K562 (cell line): ENCODE measurements around the gene GPR162. TPM values are rescaled to one million over a fixed set of nuclear protein-coding genes. Genes with fewer than 3 reads are reported as not detected.

Source experiments
- ATAC-seq: fragments of 200-7000 bp; cut with Tn5 transposase; 3 replicates; pipeline ENCODE4 v1.9.1; 2020; ENCODE audit warnings: moderate library complexity
- BruUV-seq: library from RNA; stranded (reverse); fragments of 400-500 nt; replicated peaks from 2 replicates; lab custom pipeline; 2021; lab: Mats Ljungman, UMichigan
- CTCF ChIA-PET: fragments of 300-600 bp; formaldehyde crosslinking; extraction: SDS; loops from one replicate; lab custom pipeline; 2021; ENCODE audit warnings: low intra/inter-chr PET ratio; lab: Yijun Ruan, JAX
- POLR2A ChIA-PET: fragments of 300-600, 350-650 bp; sonication (Branson Sonifier 250); formaldehyde crosslinking; extraction: SDS; loops from one replicate; lab custom pipeline; 2021; ENCODE audit warnings: antibody characterized with exemption, inconsistent platforms; lab: Yijun Ruan, JAX
- DNase-seq, 4 experiments: peaks; one replicate each; pipeline versions ENCODE4 v3.0.0 to v3.0.0-alpha.2; 2011 to 2018; ENCODE audit warnings: low spot score in 3 of 4, mixed read lengths in 3 of 4; ENCODE audit errors: extremely low read depth in 1 of 4
- FAIRE-seq: peaks from 2 replicates; lab custom pipeline; 2011; peaks lifted over from hg19 to GRCh38; lab: Jason Lieb, UNC
- H2AFZ ChIP-seq: 2 replicates; pipeline ENCODE4 v1.6.0; 2011; ENCODE audit warnings: low read depth, low read length, control low read depth, inconsistent platforms
- H3K27ac ChIP-seq: fragments of 200-600 bp; 3 replicates; pipeline ENCODE4 v1.8.0; 2011; ENCODE audit warnings: low read depth, mild to moderate bottlenecking, control low read depth, inconsistent platforms, low read length, moderate library complexity, mixed read lengths; ENCODE audit errors: extremely low read depth
- H3K27me3 ChIP-seq, 2 experiments: fragments of 300-600 bp in 1 of 2; 2 replicates in 1 of 2; 3 replicates in 1 of 2; pipeline versions ENCODE4 v1.6.0 to v1.8.0; 2011; ENCODE audit warnings: inconsistent platforms in 2 of 2, low read length in 2 of 2, mild to moderate bottlenecking in 1 of 2, mixed read lengths in 1 of 2, moderate library complexity in 1 of 2; ENCODE audit not compliant: control insufficient read depth in 2 of 2, insufficient read depth in 2 of 2
- H3K36me3 ChIP-seq: fragments of 300-600 bp; 3 replicates; pipeline ENCODE4 v1.8.0; 2011; ENCODE audit warnings: mild to moderate bottlenecking, low read length, inconsistent platforms; ENCODE audit not compliant: control insufficient read depth, insufficient read depth
- H3K4me1 ChIP-seq, 2 experiments: fragments of 200-600 bp in 1 of 2; replicated peaks in 1 of 2; 2 replicates in 1 of 2; 3 replicates in 1 of 2; pipeline versions ENCODE4 v1.5.1 to v1.8.0; 2011; ENCODE audit warnings: inconsistent platforms in 2 of 2, low read length in 2 of 2, mild to moderate bottlenecking in 1 of 2, mixed read lengths in 1 of 2, moderate library complexity in 1 of 2; ENCODE audit not compliant: control insufficient read depth in 2 of 2, insufficient read depth in 2 of 2
- H3K4me2 ChIP-seq: 2 replicates; pipeline ENCODE4 v1.6.1; 2011; ENCODE audit warnings: low read length, control low read depth, inconsistent platforms, mixed read lengths; ENCODE audit not compliant: insufficient read depth
- H3K4me3 ChIP-seq: fragments of 200-600 bp; sonication (generic), shearing (Covaris generic); 2 replicates; pipeline ENCODE4 v1.5.1; 2016; ENCODE audit warnings: control low read depth, inconsistent platforms
- H3K79me2 ChIP-seq: fragments of 200-600 bp; 3 replicates; pipeline ENCODE4 v1.8.0; 2011; ENCODE audit warnings: low read length, inconsistent platforms; ENCODE audit not compliant: control insufficient read depth, insufficient read depth
- H3K9ac ChIP-seq, 2 experiments: 2 replicates each; pipeline versions ENCODE4 v1.6.0 to v1.6.1; 2011; ENCODE audit warnings: low read depth in 2 of 2, low read length in 2 of 2, control low read depth in 1 of 2, inconsistent platforms in 1 of 2, mild to moderate bottlenecking in 1 of 2, mixed read lengths in 1 of 2; ENCODE audit not compliant: insufficient read depth in 1 of 2
- H3K9me1 ChIP-seq: one replicate; pipeline ENCODE4 v1.6.0; 2011; ENCODE audit warnings: inconsistent platforms, mild to moderate bottlenecking, low read length, moderate library complexity; ENCODE audit not compliant: control insufficient read depth, insufficient read depth
- H3K9me3 ChIP-seq: replicated peaks from 2 replicates; pipeline ENCODE4 v1.5.1; 2011; ENCODE audit warnings: low read depth, low read length, inconsistent platforms; ENCODE audit not compliant: control insufficient read depth, insufficient read depth
- H4K20me1 ChIP-seq: replicated peaks from 2 replicates; pipeline ENCODE4 v1.6.1; 2011; ENCODE audit warnings: low read length, inconsistent platforms, mixed read lengths; ENCODE audit not compliant: control insufficient read depth, insufficient read depth
- ATF1 ChIP-seq, 2 experiments: fragments of 450-650 bp in 1 of 2; IDR thresholded peaks; 2 replicates each; pipeline ENCODE4 v1.6.1; 2016; ENCODE audit warnings: missing compliant biosample characterization in 1 of 2, missing genetic modification characterization in 1 of 2
- BCL6 ChIP-seq: fragments of 250-450 bp; sonication (Bioruptor Pico); IDR thresholded peaks from 2 replicates; pipeline ENCODE4 v1.4.0; 2020
- CTCF ChIP-seq, 3 experiments: IDR thresholded peaks in 2 of 3; conservative IDR thresholded peaks in 1 of 3; 2 replicates each; pipeline ENCODE4 v1.5.1; 2011 to 2012; ENCODE audit warnings: low read length in 3 of 3, mild to moderate bottlenecking in 3 of 3, control low read depth in 2 of 3, improper control_type of control experiment in 1 of 3, inconsistent platforms in 1 of 3, low read depth in 1 of 3, mixed read lengths in 1 of 3, moderate library complexity in 1 of 3; ENCODE audit not compliant: insufficient read depth in 2 of 3
- FOXA1 ChIP-seq: fragments of 450-650 bp; IDR thresholded peaks from 2 replicates; pipeline ENCODE4 v1.6.1; 2016; ENCODE audit warnings: mild to moderate bottlenecking, borderline replicate concordance
- HDAC8 ChIP-seq: fragments of 450-650 bp; IDR thresholded peaks from 2 replicates; pipeline ENCODE4 v1.6.1; 2016; ENCODE audit warnings: mild to moderate bottlenecking, missing genetic modification characterization, moderate library complexity, missing compliant biosample characterization
- HES1 ChIP-seq: fragments of 450-650 bp; IDR thresholded peaks from 2 replicates; pipeline ENCODE4 v1.6.1; 2016; ENCODE audit warnings: low read depth, mild to moderate bottlenecking, moderate library complexity
- HMGN3 ChIP-seq: IDR thresholded peaks from 2 replicates; pipeline ENCODE4 v1.6.1; 2011; ENCODE audit warnings: borderline replicate concordance, low read depth, mild to moderate bottlenecking, mixed read lengths, low read length; ENCODE audit not compliant: insufficient read length; ENCODE audit errors: extremely low read depth
- KHSRP ChIP-seq: fragments of 450-650 bp; IDR thresholded peaks from 2 replicates; pipeline ENCODE4 v1.6.1; 2017
- MNT ChIP-seq, 2 experiments: fragments of 450-650 bp; conservative IDR thresholded peaks; 2 replicates each; pipeline ENCODE4 v1.6.1; 2017; ENCODE audit warnings: mild to moderate bottlenecking in 2 of 2, moderate library complexity in 2 of 2
- MXI1 ChIP-seq: IDR thresholded peaks from 2 replicates; pipeline ENCODE4 v1.6.1; 2011; ENCODE audit warnings: low read depth, mild to moderate bottlenecking, improper control_type of control experiment, low read length
- NFRKB ChIP-seq: fragments of 450-650 bp; IDR thresholded peaks from 2 replicates; pipeline ENCODE4 v1.6.1; 2016; ENCODE audit warnings: low read depth
- PTTG1 ChIP-seq: fragments of 450-650 bp; IDR thresholded peaks from 2 replicates; pipeline ENCODE4 v1.6.1; 2016; ENCODE audit warnings: low read depth, mild to moderate bottlenecking, missing genetic modification characterization, missing compliant biosample characterization
- SMAD3 ChIP-seq: fragments of 450-650 bp; formaldehyde crosslinking; conservative IDR thresholded peaks from 2 replicates; pipeline ENCODE4 v1.4.0; 2020; ENCODE audit warnings: mild to moderate bottlenecking
- THRAP3 ChIP-seq: fragments of 450-650 bp; IDR thresholded peaks from 2 replicates; pipeline ENCODE4 v1.6.1; 2016; ENCODE audit warnings: mild to moderate bottlenecking, inconsistent platforms, borderline replicate concordance
- VEZF1 ChIP-seq: fragments of 200-800 bp; sonication (Bioruptor generic); IDR thresholded peaks from 2 replicates; pipeline ENCODE4 v1.6.1; 2017; ENCODE audit warnings: missing genetic modification characterization, missing compliant biosample characterization
- ZC3H4 ChIP-seq: sonication (generic); formaldehyde crosslinking; IDR thresholded peaks from 2 replicates; pipeline ENCODE4 v1.9.0; 2021; ENCODE audit warnings: missing genetic modification reagents, borderline replicate concordance
- ZNF311 ChIP-seq: fragments of 250-450 bp; sonication (Bioruptor Pico); IDR thresholded peaks from 2 replicates; pipeline ENCODE4 v1.4.0; 2020; ENCODE audit warnings: mild to moderate bottlenecking, moderate library complexity
- WGBS: fragments of 100-300 bp; shearing (Covaris generic); methylation state at CpG from one replicate; pipeline ENCODE4 v1.1.6; 2016; ENCODE audit warnings: low coverage, mixed read lengths; ENCODE audit not compliant: insufficient coverage; ENCODE audit errors: missing lambda C conversion rate; 5-methylcytosine and 5-hydroxymethylcytosine counted together
- in situ Hi-C: fragments of 300-500 bp; cut with MboI; formaldehyde crosslinking; loops from 4 replicates; pipeline ENCODE4 v1.15.0; 2018; ENCODE audit warnings: inconsistent platforms, mixed read lengths
- intact Hi-C: fragments of 100-400 bp; cut with micrococcal nuclease; formaldehyde crosslinking; loops from 2 replicates; pipeline ENCODE4 v1.14.2; 2022
- polyA plus RNA-seq, 8 experiments: library from polyadenylated mRNA; depleted of rRNA in 4 of 8; stranded (reverse) in 5 of 8; unstranded in 3 of 8; fragments of >200 nt; fragmentation: Nextera tagmentation in 2 of 8; fragmentation: Illumina TruSeq in 1 of 8; extraction: Ambion mirVana in 2 of 8; extraction: Trizol in 1 of 8; gene quantifications; 2 replicates each; pipeline versions ENCODE4 v1.2.1 to v1.2.3, GENCODE V29; 2011 to 2014; ENCODE audit warnings: inconsistent platforms in 1 of 8, missing spikeins in 1 of 8
- total RNA-seq, 7 experiments: library from RNA; depleted of rRNA in 6 of 7; stranded (reverse); fragments of >200 nt in 6 of 7; fragmentation: Illumina TruSeq in 2 of 7; extraction: Trizol in 2 of 7; gene quantifications; 2 replicates each; pipeline versions ENCODE4 v1.2.1 to v1.2.3, GENCODE V29; 2011 to 2021; ENCODE audit warnings: low replicate concordance in 1 of 7

The GPR162 gene
- total and polyA plus RNA-seq, 9 of the 15 experiments (the other 6 are each of a cell fraction or from before 2014, with no cell fraction given), result 0.65 to 1.8 (median 1.1) TPM; not detected in 2

- 56% methylated on average over 1 of the region's 2 CpGs for WGBS
- CTCF ChIA-PET, result no interaction called here
- no peak for DNase-seq
- TF ChIP-seq HDAC8, result no peak
- no peak for TF ChIP-seq KHSRP
- TF ChIP-seq FOXA1, result no peak
- no peak for TF ChIP-seq CTCF (IDR thresholded peaks at IDR 0.05 in 2 of 3, conservative IDR thresholded peaks at IDR 0.05 in 1 of 3; ENCODE audit: insufficient read depth in 2 of 3, low read depth in 1 of 3, low read length in 3 of 3)
- no peak for TF ChIP-seq ZC3H4 (CRISPR knock-in tag)
- no peak for TF ChIP-seq VEZF1 (CRISPR knock-in tag)
- no peak for TF ChIP-seq ATF1 (CRISPR knock-in tag; IDR thresholded peaks at IDR 0.05)
- TF ChIP-seq ATF1 (tag; IDR thresholded peaks at IDR 0.05), result no peak
- no peak for TF ChIP-seq NFRKB
- TF ChIP-seq THRAP3, result no peak
- TF ChIP-seq PTTG1, result no peak
- no peak for TF ChIP-seq SMAD3
- TF ChIP-seq ZNF311, result no peak
- TF ChIP-seq MXI1, result no peak
- TF ChIP-seq HES1, result no peak
- no peak for TF ChIP-seq MNT (conservative IDR thresholded peaks at IDR 0.05)
- no peak for TF ChIP-seq BCL6
- TF ChIP-seq HMGN3, result no peak
These were observed 37.2 kb downstream of the GPR162 start for GRCh38 chr12:6858799-6859198.

More at GRCh38 chr12:6858799-6859198, 37.2 kb downstream of the GPR162 start:
- peaks cover 4 to 5% of the 10 kb centered on the region in 2 experiments; a peak in 3 of 5 replicates for H3K4me1 ChIP-seq
- no TSS peak for BruUV-seq
- no peaks in the 10 kb centered on the region for H4K20me1 ChIP-seq
- H3K9ac ChIP-seq, result no peak overlapping the region
- in situ Hi-C loops, result no loop called here
- no peak for ATAC-seq
- POLR2A ChIA-PET, result interaction anchor here (0.9 kb wide), 1 partner anchor 10 kb away, joined by 5 read pairs; no protein-coding TSS in a partner anchor
- no peaks in the 10 kb centered on the region for H3K27me3 ChIP-seq
- no peaks in the 10 kb centered on the region for H3K9me3 ChIP-seq
- no peak overlapping the region for H2AFZ ChIP-seq
- peaks cover 90% of the 10 kb centered on the region for H3K36me3 ChIP-seq
- no peak overlapping the region for H3K4me3 ChIP-seq
- H3K79me2 ChIP-seq, result peaks cover 15% of the 10 kb centered on the region
- no peak overlapping the region for H3K27ac ChIP-seq
- FAIRE-seq, result no peak
- peaks cover 3% of the 10 kb centered on the region for H3K9me1 ChIP-seq
- no peak overlapping the region for H3K4me2 ChIP-seq
- intact Hi-C loops, result no loop called here
